SKM-1 (cell line): Measurements from ENCODE around the gene TFF3.
A peak's percentile ranks its signal among the peaks of the same experiment; 100 is the strongest.

Experiments used
- DNase-seq: peaks from one replicate; lab custom pipeline; 2025; ENCODE audit not compliant: unreplicated experiment; lab: John Stamatoyannopoulos, UW

The TFF3 gene

DNA sequence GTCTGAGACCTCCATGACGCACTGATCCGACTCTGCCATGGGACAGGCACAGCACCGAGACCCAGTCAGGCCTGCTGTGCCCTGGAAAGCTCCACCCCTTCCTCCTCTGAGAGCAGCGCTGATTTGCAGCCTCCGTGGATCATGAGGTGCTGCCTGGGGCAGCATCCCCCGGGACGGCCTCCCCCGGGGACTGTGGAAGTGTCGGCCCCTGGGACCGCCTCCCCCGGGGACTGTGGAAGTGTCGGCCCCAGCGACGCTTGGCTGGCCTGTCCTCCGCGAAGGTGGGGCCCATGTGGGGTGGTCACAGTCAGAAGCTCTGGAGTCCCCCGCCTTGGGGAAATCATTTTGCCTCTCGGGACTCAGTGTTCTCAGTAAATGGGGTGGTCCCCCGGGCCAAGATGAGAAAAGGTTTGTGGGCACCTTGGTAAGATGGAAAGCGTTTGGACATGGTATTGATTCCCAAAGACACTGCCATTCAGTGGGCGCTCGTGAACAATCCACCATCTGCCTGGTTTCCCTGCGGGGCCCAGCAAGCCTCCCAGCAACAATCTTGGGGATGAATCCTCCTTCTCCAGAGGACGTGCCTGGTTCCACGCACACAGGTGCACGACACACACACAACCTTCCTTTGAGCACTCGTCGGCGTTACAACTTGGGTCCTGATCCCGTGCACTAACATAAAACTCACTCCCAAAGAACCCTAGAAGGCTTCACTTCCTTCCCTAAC, 32.6 kb upstream of the TFF3 start:
- no peak for DNase-seq

DNA sequence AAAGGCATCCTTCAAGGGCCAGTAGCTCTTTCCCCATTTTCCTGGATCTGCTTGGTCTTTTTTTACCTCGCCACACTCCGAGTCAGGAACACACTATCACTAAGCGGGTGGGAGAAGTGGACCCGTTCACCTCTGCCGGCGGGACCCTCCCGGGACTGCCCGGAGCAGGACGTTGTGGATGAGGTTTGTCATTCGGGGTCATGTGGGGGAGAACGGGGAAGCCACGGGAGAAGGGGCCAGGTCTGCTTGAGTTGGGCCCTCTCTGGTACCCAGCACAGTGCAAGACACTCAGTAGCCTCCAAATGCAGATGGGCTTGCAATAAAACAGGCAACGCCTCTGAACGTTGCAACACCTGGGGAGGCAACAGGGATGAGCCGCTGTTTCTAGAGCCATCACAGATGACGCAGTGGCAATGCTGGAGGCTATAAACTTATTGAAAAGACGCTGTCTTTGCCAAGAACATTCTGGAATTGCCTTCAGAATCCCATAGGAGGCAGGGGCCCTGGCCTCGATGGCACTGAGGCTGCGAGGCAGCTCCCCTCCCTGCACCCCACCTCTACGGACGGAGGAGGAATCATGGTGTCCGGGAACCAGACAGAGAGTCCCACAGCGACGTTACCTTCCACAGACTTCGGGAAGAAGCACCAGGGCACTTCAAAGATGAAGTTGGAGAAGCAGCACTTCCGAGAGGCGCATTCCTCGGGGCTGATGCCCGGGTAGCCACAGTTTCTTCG, 31.8 kb upstream of the TFF3 start:
- DNase-seq, result no peak

GRCh38 chr21:42346441-42346840, 31.2 kb upstream of the TFF3 start:
- DNase-seq, result no peak

DNA sequence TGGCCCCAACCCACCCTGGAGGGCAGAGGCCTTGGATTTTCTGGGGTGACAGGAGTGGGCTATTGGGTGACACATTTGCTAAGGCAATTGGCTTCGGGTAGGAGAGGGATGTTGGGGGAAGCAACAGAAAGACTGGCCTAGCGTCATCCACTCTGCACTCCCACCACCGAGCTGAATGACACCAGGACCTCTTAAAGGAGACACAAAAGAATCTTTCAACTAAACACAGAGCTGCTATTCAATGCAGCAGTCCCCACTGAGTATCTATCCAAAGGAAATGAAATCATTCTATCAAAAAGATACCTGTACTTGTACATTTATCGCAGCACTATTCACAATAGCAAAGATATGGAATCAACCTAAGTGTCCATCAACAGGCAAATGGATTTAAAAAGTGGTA, 29.4 kb upstream of the TFF3 start:
- no peak for DNase-seq

DNA sequence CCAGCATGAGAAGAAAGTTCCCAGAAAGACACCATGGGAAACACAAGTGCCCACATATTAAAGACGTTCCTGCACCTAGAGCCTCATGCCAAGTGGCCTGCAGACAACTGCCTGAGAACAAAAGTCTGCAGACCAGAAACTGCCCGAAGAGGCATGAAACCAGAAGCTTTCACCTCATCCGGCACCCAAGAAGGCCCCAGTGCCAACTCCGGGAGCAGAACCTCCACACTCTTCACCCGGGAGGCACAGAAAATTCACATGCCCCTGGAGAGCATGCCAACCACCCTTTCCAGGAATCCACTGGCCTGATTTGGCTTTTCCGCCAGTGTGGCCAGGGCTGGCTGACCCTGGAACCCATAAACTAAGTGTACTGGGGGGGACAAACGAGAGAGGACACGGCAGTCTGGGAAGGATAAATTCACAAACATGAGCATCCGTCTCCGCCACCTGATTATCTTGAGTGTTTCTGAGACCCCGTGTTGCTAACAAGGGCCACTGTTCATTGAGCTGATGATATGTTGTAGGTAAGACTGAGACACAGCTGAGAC, 28.8 kb upstream of the TFF3 start:
- DNase-seq, result no peak

DNA sequence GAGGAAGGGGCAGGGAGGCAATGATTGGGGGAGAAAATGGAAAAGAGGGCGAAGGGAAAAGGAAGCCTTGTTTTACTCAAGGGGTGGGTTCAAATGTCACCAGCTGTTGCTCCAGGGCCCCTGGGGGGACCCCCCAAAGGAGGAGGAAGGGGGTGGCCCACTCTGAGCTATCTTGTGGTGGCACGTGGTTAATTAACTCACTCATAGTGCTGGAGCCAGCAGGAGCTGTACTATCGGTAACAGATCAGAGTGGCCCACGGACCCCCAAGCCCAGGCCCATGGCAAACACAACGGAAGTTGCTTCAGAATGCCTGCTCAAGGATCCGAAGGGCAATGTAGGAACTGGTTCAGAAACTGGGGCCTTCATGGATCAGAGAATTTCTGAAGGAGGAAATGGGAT, 28.3 kb upstream of the TFF3 start:
- DNase-seq, result no peak

DNA sequence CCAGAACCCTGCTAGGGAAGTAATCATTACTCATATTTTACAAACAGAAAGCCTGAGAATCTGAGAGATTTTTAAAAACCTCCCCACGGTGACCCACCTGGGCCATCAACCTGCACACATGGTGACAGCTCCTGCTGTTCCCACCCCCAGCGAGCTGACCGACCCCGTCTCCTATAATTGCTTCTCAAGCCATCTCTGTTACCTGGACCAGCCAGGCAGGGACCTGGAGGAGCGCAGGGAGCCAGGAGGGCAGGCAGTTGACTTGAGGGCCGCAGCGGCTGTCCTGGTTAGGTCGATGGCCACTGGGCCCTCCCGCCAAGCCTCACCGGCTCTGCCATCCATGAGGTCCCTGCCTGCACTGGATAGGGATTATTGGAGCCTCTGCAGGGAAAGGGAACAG, 27.9 kb upstream of the TFF3 start:
- no peak for DNase-seq

- DNase-seq, result no peak
These were observed 26.8 kb upstream of the TFF3 start for GRCh38 chr21:42341776-42342542.

- no peak for DNase-seq
These were observed 25.2 kb upstream of the TFF3 start for GRCh38 chr21:42340187-42341050.

- DNase-seq, result no peak
These were observed 23.8 kb upstream of the TFF3 start for GRCh38 chr21:42338729-42339715.

GRCh38 chr21:42337830-42338728, 22.9 kb upstream of the TFF3 start:
- DNase-seq, result peak; percentile 11

DNA sequence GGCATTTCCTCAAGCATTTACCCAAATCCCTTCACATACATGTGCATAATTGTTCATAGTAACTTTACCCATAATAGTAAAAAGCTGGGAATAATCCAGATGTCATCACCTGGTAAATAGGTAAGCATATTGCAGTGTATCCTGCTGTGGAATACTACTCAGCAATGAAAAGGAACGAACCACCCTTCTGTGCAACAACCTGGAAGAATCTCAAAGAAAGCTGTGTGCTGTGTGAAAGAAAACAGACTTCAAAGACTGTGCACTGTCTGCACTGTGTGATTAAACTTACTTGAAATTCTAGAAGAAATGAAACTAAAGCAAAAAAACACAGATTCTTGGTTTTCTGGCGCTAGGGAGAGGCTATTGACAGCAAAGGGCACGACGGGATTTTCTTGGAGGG, 22.1 kb upstream of the TFF3 start:
- DNase-seq, result no peak

DNA sequence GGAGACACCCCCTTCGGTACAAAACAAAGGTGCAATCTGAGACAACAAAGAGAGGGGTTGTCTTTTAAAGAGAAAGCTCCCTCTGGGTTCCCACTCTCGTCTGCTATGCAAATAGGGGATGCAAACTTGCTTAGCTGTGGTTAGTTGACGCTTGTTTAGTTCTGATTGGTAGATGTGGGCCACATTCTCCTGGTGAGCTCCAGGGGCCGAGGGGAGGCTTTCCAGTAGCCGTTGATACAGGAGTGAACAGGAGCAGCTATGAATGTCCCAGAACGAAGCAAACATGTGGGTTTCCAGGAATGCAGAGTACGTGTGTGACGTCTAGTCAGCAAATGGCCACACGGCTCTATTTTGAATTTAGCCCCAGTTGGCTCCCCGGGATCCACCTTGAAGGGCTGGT, 20.8 kb upstream of the TFF3 start:
- no peak for DNase-seq

DNA sequence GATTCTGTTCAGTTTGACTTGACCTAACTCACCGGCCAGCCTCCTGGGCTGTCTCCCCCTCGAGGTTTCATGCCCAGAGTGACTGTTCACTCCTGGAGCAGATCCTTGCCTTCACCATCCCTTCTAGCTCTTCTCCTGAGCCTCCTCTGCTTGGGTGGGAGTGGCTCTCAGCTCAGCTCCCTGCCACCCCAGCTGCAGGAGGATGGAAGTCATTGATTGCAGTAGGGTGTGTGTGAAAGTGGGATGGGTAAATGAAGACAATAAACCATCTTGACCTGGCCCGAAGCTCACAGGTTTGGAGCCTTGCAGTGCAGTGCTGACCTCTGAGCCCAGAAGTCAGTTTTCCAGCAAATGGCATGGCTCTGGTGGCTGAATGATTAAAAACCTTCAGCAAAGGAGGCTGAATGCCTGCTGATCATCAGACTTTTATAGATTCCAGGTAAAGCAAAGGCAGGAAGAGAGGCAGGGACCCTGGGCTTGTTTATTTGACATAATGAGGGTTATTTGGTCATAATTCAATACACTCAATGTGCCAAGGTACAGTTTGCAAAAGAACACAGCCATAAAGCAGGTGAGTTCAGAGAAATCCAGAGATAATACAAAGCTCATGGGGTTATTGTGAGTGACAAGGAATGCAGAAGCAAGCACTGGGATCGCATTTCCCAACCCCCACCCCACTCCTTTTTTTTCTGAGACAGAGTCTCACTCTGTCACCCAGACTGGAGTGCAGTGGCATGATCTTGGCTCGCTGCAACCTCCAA, 17.5 kb upstream of the TFF3 start:
- no peak for DNase-seq

DNA sequence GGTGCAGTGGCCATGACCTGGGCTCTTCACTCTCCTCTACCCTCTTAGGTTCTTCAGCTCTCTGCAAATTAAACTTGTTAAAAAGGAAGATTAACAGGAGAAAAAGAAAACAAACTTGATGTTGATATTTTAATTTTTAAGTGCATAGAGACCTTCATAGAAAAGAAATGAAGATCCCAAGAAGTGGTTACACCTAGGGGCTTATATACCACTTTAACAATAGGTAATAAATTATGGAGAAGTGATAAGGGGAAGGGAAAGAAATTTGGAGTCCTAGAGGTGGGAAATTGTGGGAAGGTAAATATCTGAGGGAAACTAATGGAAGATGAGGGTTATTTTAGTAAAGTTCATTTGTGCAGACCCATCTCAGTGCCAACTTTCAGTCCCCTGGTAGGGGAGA, 16.5 kb upstream of the TFF3 start:
- DNase-seq, result no peak

DNA sequence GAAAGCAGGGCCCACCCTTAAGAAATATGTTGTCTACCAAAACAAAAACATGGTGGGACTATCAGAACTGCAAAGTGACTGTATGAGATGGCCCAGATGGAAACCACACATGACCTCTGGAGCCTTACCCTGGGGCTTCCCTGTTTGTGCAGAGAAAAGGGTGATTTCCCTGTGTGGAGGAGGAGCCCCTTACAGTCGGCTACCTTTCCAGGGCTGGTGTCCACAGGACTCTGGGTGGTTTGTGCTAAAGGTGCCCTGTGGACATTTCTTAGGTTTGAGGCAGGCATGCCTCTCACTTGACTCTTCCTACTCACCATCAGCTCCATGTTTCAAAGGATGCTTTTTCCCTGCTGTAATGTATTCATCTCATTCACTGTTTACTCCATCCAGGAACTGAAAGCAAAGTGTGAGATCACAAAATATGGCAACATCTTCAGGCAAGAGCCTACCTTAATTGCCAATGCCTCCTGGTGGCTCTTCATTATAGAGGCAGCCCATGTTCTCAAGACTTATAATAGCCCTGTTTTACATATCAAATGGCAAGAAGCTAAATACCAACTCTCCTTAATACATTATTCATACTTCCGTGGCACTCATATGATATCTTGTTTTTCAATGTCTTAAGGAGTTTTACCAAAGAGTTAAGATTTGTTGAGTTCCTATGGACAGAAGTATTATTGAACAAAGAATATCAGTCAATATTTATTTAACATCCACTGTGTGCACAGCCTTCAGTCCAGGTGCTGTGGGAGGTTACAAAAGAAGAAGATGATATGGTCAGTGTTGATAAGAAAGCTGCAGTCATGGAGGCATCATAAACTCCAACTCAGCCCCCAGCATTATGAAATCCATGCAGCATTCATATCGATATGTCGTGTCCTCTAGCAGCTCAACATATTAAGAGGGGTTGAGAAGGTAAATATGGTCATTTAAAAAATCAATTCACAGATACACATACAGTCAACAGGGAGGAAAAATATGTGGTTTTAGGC, 15.5 kb upstream of the TFF3 start:
- no peak for DNase-seq

- no peak for DNase-seq
These were observed 9.7 kb upstream of the TFF3 start for GRCh38 chr21:42324896-42325295.
